Pancreas (tissue), 10 donors: ENCODE measurements around the gene MAP3K5. TPM values are rescaled to one million over a fixed set of nuclear protein-coding genes. Genes with fewer than 3 reads are reported as not detected.
A peak's percentile ranks its signal among the peaks of the same experiment; 100 is the strongest.

Source experiments
- ATAC-seq, 4 donors: fragments of 200-7000 bp; cut with Tn5 transposase; one replicate each; pipeline versions ENCODE4 v1.8.0 to v1.9.1; 2020; ENCODE audit warnings: mild to moderate bottlenecking in 4 of 4, moderate library complexity in 4 of 4
- DNase-seq, 6 donors: peaks; one replicate each; pipeline ENCODE4 v3.0.0-alpha.2; 2020
- FAIRE-seq: peaks from 2 replicates; lab custom pipeline; 2012; peaks lifted over from hg19 to GRCh38; lab: Jason Lieb, UNC
- H3K27ac ChIP-seq, 4 donors: fragments of 200-600 bp; sonication (generic); 1 replicate in 3 of 4; 2 replicates in 1 of 4; pipeline versions ENCODE4 v1.5.0 to v1.8.0; 2020
- H3K27me3 ChIP-seq, 4 donors: fragments of 200-600 bp; one replicate each; pipeline ENCODE4 v1.8.0; 2021
- H3K36me3 ChIP-seq, 3 donors: fragments of 200-600 bp; sonication (generic) in 1 of 3; one replicate each; pipeline versions ENCODE4 v1.5.0 to v1.8.0; 2020 to 2021
- H3K4me1 ChIP-seq, 3 donors: fragments of 200-600 bp; one replicate each; pipeline ENCODE4 v1.8.0; 2021
- H3K4me3 ChIP-seq, 4 donors: fragments of 200-600 bp; sonication (generic) in 2 of 4; one replicate each; pipeline versions ENCODE4 v1.5.0 to v1.8.0; 2020 to 2021
- H3K9me3 ChIP-seq, 4 donors: fragments of 200-600 bp; one replicate each; pipeline ENCODE4 v1.8.0; 2021
- CTCF ChIP-seq, 4 donors: fragments of 200-600 bp; sonication (generic) in 3 of 4; IDR thresholded peaks; one replicate each; pipeline versions ENCODE4 v1.5.0 to v1.8.0; 2021; ENCODE audit warnings: antibody characterized with exemption in 4 of 4
- WGBS, 2 donors: extraction: QIAGEN DNeasy Blood & Tissue Kit; methylation state at CpG; one replicate each; pipeline ENCODE4 v1.1.7; 2013; 5-methylcytosine and 5-hydroxymethylcytosine counted together
- intact Hi-C, 3 donors: fragments of 100-400 bp; cut with DNase I; formaldehyde crosslinking; loops; one replicate each; pipeline versions ENCODE4 v1.11.1 to v1.14.2; 2022
- polyA plus RNA-seq, 2 donors: library from polyadenylated mRNA; stranded (reverse); fragments of 200-250 nt; gene quantifications; one replicate each; pipeline ENCODE4 v1.2.3, GENCODE V29; 2013
- total RNA-seq, 6 donors: library from RNA; stranded (reverse); fragmentation: NEBNext Ultra II Directional in 4 of 6; extraction: Animal tissue kit (Norgen Biotek cat#: 25700) in 4 of 6; gene quantifications; one replicate each; pipeline versions ENCODE4 v1.2.1 to v1.2.4, GENCODE V29; 2021 to 2023
- donor health status: healthy with polysubstance abuse.
- donor health status: DM: no; HTN: no; CAD: no; lungs with moderate emphysema.
- donor health status: DM: no; HTN: no; CAD: no.
- donor health status: control.
- donor health status: control.
- donor health status: Bipolar disorder and iron deficiency.
- donor health status: DM: yes; HTN: yes; CAD: no.
- donor health status: DM: no; HTN: no; CAD: no.
- donor health status: DM: no; HTN: no; CAD: no.
- donor health status: DM: yes; HTN: yes; CAD: no.

MAP3K5 gene
- total and polyA plus RNA-seq, 8 donors = 6.7 to 28.6 (median 19.4) TPM

GRCh38 chr6:136533487-136533886 lies 258.8 kb downstream of the MAP3K5 start:
- ATAC-seq (peak in 2 of 4 donors; percentile 46 to 59), FAIRE-seq (no peak), DNase-seq (no peak)
- intact Hi-C loops = no loop called here
- H3K27ac ChIP-seq = no peak overlapping the region
- H3K4me3 ChIP-seq = no peak overlapping the region
- H3K9me3 ChIP-seq = no peaks in the 10 kb centered on the region
- WGBS, 2 donors = 32 to 34% methylated on average over 5 of the region's 5 CpGs
- no peaks in the 10 kb centered on the region for H3K27me3 ChIP-seq
- peaks cover 0 to 5% (median 0%) of the 10 kb centered on the region in 3 donors for H3K4me1 ChIP-seq
- H3K36me3 ChIP-seq = no peaks in the 10 kb centered on the region
- no peak for TF ChIP-seq CTCF (IDR thresholded peaks at IDR 0.05)

- Histone ChIP-seq H3K4me1 (peaks cover 0 to 5% (median 0%) of the 10 kb centered on the region in 3 donors), H3K36me3 (no peaks in the 10 kb centered on the region), H3K27ac (no peak overlapping the region), H3K27me3 (no peaks in the 10 kb centered on the region), H3K4me3 (no peak overlapping the region), H3K9me3 (no peaks in the 10 kb centered on the region)
- 92 to 94% methylated on average over 6 of the region's 6 CpGs for WGBS, 2 donors
- no peak for ATAC-seq
- no peak for DNase-seq
- intact Hi-C loops = no loop called here
- no peak for TF ChIP-seq CTCF (IDR thresholded peaks at IDR 0.05)
- no peak for FAIRE-seq
These were observed 260.2 kb downstream of the MAP3K5 start for GRCh38 chr6:136532030-136532429.

- ATAC-seq = no peak
- Histone ChIP-seq H3K4me1 (peaks cover 0 to 10% (median 5%) of the 10 kb centered on the region in 3 donors), H3K27me3 (no peaks in the 10 kb centered on the region), H3K4me3 (no peak overlapping the region), H3K36me3 (no peaks in the 10 kb centered on the region), H3K27ac (no peak overlapping the region), H3K9me3 (no peaks in the 10 kb centered on the region)
- TF ChIP-seq CTCF (IDR thresholded peaks at IDR 0.05) = no peak
- no peak for FAIRE-seq
- no peak for DNase-seq
- 98 to 100% methylated on average over 3 of the region's 3 CpGs for WGBS, 2 donors
- intact Hi-C loops = no loop called here
These were observed 262.6 kb downstream of the MAP3K5 start for GRCh38 chr6:136529710-136530109.

GRCh38 chr6:136528477-136528876 lies 263.8 kb downstream of the MAP3K5 start:
- H3K36me3 ChIP-seq = no peaks in the 10 kb centered on the region
- no peak for TF ChIP-seq CTCF (IDR thresholded peaks at IDR 0.05)
- ATAC-seq (no peak), FAIRE-seq (no peak), DNase-seq (no peak)
- peaks cover 4 to 14% (median 6%) of the 10 kb centered on the region in 3 donors for H3K4me1 ChIP-seq
- no peaks in the 10 kb centered on the region for H3K27me3 ChIP-seq
- intact Hi-C loops = no loop called here
- H3K9me3 ChIP-seq = no peaks in the 10 kb centered on the region
- no peak overlapping the region for H3K27ac ChIP-seq
- WGBS, 2 donors = 66 to 88% methylated on average over 1 of the region's 1 CpG
- H3K4me3 ChIP-seq = no peak overlapping the region

GRCh38 chr6:136527831-136528230 lies 264.4 kb downstream of the MAP3K5 start:
- 79 to 87% methylated on average over 6 of the region's 6 CpGs for WGBS, 2 donors
- ATAC-seq (no peak), DNase-seq (no peak), FAIRE-seq (no peak)
- H3K4me3 ChIP-seq = no peak overlapping the region
- intact Hi-C loops = no loop called here
- no peak for TF ChIP-seq CTCF (IDR thresholded peaks at IDR 0.05)
- H3K9me3 ChIP-seq = no peaks in the 10 kb centered on the region
- H3K4me1 ChIP-seq = peaks cover 4 to 14% (median 6%) of the 10 kb centered on the region in 3 donors
- no peaks in the 10 kb centered on the region for H3K36me3 ChIP-seq
- H3K27me3 ChIP-seq = no peaks in the 10 kb centered on the region
- no peak overlapping the region for H3K27ac ChIP-seq
